Stomach smooth muscle (tissue), 2 donors: ENCODE results near the gene FNBP1.

Experiments used
- H3K27ac ChIP-seq: one replicate; pipeline ENCODE4 v1.7.0; 2013; ENCODE audit warnings: mild to moderate bottlenecking, low read length, inconsistent platforms
- H3K27me3 ChIP-seq, 2 donors: one replicate each; pipeline ENCODE4 v1.7.0; 2013; ENCODE audit warnings: low read length in 2 of 2; ENCODE audit not compliant: insufficient read depth in 2 of 2, control insufficient read depth in 1 of 2
- H3K36me3 ChIP-seq, 2 donors: one replicate each; pipeline ENCODE4 v1.7.0; 2013; ENCODE audit warnings: low read length in 2 of 2; ENCODE audit not compliant: control insufficient read depth in 2 of 2, insufficient read depth in 2 of 2
- H3K4me1 ChIP-seq: one replicate; pipeline ENCODE4 v1.7.0; 2013; ENCODE audit warnings: low read length; ENCODE audit not compliant: control insufficient read depth, insufficient read depth
- H3K4me3 ChIP-seq, 2 donors: one replicate each; pipeline ENCODE4 v1.7.0; 2013; ENCODE audit warnings: low read length in 2 of 2
- H3K9ac ChIP-seq, 2 donors: one replicate each; pipeline ENCODE4 v1.7.0; 2013; ENCODE audit warnings: low read length in 2 of 2, mild to moderate bottlenecking in 1 of 2
- H3K9me3 ChIP-seq, 2 donors: one replicate each; pipeline ENCODE4 v1.7.0; 2013; ENCODE audit warnings: low read length in 2 of 2; ENCODE audit not compliant: control insufficient read depth in 2 of 2
- donor health status: healthy.
- donor health status: Pancreatic carcinoma.

FNBP1 gene

GRCh38 chr9:129889941-129890717 is 152.9 kb downstream of the FNBP1 start:
- Histone ChIP-seq H3K9me3 (no peaks in the 10 kb centered on the region), H3K36me3 (peaks cover 15 to 25% of the 10 kb centered on the region in 2 donors), H3K4me1 (peaks cover 25% of the 10 kb centered on the region), H3K27ac (no peak overlapping the region), H3K27me3 (no peaks in the 10 kb centered on the region), H3K9ac (no peak overlapping the region), H3K4me3 (no peak overlapping the region)

DNA sequence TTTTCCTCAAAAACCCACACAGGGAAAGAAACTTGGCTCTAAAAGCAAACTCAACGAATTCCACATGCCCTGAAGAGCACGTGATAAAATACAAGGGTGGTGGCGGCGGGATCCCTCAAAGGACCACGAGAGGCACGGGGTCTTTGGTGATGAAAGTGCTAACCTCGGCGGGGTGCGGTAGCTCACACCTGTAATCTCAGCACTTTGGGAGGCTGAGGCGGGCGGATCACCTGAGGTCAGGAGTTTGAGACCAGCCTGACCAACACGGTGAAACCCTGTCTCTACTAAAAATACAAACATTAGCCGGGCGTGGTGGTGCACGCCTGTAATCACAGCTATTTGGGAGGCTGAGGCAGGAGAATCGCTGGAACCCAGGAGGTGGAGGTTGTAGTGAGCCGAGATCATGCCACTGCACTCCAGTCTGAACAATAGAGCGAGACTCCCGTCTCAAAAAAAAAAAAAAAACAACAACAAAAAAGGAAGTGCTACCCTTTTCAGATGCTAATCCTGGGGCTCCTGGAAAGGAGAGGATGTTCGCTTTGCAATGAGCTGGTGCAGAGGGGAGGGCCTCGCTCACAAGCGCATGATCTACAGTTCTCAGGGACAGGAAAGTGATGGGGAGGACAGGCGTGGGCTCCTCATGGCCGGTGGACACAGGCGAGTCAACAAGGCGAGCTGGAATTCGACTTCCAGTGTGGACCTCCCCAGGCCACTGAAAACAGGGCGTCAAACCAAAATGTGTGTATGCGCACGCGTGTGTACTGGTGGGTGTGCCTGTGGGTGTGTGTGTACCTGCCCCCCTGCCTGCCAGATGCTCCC is 153.7 kb downstream of the FNBP1 start:
- Histone ChIP-seq H3K9ac (no peak overlapping the region), H3K4me1 (peaks cover 33% of the 10 kb centered on the region)

GRCh38 chr9:129888293-129889121 is 154.5 kb downstream of the FNBP1 start:
- H3K9me3 ChIP-seq = no peaks in the 10 kb centered on the region
- peak overlapping the region; percentile 62 for H3K27ac ChIP-seq
- H3K27me3 ChIP-seq = no peaks in the 10 kb centered on the region
- peaks cover 15% of the 10 kb centered on the region in 2 donors for H3K36me3 ChIP-seq
- H3K4me1 ChIP-seq = peaks cover 40% of the 10 kb centered on the region
- peak overlapping the region in 1 of 2 donors; percentile 1 for H3K4me3 ChIP-seq
- H3K9ac ChIP-seq = no peak overlapping the region

More for the DNA sequence above, 153.7 kb downstream of the FNBP1 start:
- H3K36me3 ChIP-seq = peaks cover 15 to 19% of the 10 kb centered on the region in 2 donors
- no peaks in the 10 kb centered on the region for H3K27me3 ChIP-seq
- no peak overlapping the region for H3K27ac ChIP-seq
- no peak overlapping the region for H3K4me3 ChIP-seq
- H3K9me3 ChIP-seq = no peaks in the 10 kb centered on the region

- H3K36me3 ChIP-seq = peaks cover 15 to 16% of the 10 kb centered on the region in 2 donors
- no peak overlapping the region for H3K9ac ChIP-seq
- peaks cover 40% of the 10 kb centered on the region for H3K4me1 ChIP-seq
- H3K27ac ChIP-seq = peak overlapping the region; percentile 62
- H3K4me3 ChIP-seq = peak overlapping the region in 1 of 2 donors; percentile 1
- H3K9me3 ChIP-seq = no peaks in the 10 kb centered on the region
- H3K27me3 ChIP-seq = no peaks in the 10 kb centered on the region
These were observed 155.4 kb downstream of the FNBP1 start for GRCh38 chr9:129887334-129888292.

DNA sequence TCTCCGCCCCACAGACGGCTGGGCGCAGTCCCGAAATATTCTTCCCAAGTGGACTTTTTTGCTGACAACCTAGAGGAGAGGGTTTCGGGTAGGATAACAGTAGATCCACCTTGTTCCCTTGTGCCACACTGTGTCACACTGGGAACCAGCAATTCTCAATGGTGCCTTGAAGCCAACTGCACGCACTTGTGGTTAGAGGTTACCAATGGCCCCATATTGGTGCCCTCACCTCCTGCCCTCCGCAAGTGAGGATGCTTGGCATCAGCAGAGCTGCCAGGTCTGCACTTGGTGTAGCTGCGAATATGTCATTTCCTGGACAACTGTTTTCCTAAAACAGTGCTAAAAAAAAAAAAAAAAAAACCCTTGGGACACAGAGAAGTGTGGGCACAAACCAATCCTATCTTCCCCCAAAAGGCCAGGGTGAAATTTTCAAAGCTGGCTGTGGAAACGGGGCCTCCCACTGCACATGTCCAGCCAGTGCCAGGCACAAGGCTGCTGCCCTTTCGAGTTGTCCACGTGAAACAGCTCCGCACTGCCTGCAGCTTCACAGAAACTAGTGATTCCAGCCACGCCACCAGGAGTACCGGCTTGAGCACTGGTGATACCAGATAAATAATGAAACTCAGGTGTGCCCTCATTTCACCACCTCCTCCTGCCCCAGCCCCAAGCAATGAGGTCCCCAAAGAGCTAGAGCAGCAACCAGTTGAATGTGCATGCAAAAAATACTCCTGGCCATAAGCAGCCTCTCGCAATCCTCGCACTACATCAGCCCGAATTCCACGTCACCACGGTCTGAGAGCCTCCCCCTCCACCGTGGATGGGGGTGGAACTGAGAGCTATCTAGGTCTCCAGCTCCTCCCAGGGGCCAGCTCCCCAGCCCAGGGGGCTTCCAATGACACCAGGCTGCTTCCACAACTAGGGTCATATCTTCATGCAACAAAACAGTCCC is 156.5 kb downstream of the FNBP1 start:
- H3K27me3 ChIP-seq = no peaks in the 10 kb centered on the region
- H3K4me3 ChIP-seq = no peak overlapping the region
- H3K27ac ChIP-seq = peak overlapping the region; percentile 62
- peaks cover 46% of the 10 kb centered on the region for H3K4me1 ChIP-seq
- peaks cover 24% of the 10 kb centered on the region in 2 donors for H3K36me3 ChIP-seq
- H3K9ac ChIP-seq = no peak overlapping the region
- no peaks in the 10 kb centered on the region for H3K9me3 ChIP-seq

GRCh38 chr9:129885670-129886106 is 157.3 kb downstream of the FNBP1 start:
- H3K9me3 ChIP-seq = no peaks in the 10 kb centered on the region
- H3K36me3 ChIP-seq = peaks cover 24 to 29% of the 10 kb centered on the region in 2 donors
- peak overlapping the region; percentile 62 for H3K27ac ChIP-seq
- H3K4me1 ChIP-seq = peaks cover 54% of the 10 kb centered on the region
- H3K4me3 ChIP-seq = peak overlapping the region; percentile 36 to 70
- H3K9ac ChIP-seq = peak overlapping the region; percentile 11 to 51
- no peaks in the 10 kb centered on the region for H3K27me3 ChIP-seq

DNA sequence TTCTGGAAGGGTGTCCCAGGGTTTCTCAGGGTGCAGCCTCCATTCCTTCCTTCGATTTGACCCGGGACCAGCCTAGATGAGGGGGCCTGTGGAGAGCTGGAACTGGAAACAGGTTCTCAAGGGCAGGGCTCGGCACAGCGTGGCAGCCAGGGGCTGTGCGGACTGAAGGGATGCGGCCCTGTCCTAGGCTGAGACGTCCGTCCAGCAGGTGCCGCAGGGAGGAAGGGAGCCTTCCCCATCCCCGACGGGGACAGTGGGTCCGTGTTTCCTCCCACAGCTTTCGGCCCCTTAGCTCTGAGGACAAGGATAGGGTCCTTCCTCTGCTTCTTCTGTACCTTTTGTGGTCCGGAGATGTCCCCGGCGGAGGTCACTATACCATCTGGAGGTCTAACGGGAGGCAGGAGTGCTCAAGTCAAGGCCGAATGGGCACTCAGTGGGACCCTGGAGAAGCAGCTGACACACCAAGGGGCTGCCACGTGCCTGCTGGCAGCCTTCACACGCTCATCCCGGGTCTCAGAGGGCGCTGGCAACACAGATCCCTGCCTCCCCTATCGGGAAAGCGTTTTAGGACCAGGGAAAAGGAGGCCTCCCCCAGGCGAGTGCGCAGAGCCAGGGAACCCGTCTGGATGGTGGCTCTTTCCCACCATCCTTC is 157.8 kb downstream of the FNBP1 start:
- peak overlapping the region; percentile 62 for H3K27ac ChIP-seq
- peaks cover 60% of the 10 kb centered on the region for H3K4me1 ChIP-seq
- H3K36me3 ChIP-seq = peaks cover 29 to 32% of the 10 kb centered on the region in 2 donors
- no peaks in the 10 kb centered on the region for H3K27me3 ChIP-seq
- peak overlapping the region; percentile 38 to 70 for H3K4me3 ChIP-seq
- no peaks in the 10 kb centered on the region for H3K9me3 ChIP-seq
- peak overlapping the region; percentile 11 to 51 for H3K9ac ChIP-seq

DNA sequence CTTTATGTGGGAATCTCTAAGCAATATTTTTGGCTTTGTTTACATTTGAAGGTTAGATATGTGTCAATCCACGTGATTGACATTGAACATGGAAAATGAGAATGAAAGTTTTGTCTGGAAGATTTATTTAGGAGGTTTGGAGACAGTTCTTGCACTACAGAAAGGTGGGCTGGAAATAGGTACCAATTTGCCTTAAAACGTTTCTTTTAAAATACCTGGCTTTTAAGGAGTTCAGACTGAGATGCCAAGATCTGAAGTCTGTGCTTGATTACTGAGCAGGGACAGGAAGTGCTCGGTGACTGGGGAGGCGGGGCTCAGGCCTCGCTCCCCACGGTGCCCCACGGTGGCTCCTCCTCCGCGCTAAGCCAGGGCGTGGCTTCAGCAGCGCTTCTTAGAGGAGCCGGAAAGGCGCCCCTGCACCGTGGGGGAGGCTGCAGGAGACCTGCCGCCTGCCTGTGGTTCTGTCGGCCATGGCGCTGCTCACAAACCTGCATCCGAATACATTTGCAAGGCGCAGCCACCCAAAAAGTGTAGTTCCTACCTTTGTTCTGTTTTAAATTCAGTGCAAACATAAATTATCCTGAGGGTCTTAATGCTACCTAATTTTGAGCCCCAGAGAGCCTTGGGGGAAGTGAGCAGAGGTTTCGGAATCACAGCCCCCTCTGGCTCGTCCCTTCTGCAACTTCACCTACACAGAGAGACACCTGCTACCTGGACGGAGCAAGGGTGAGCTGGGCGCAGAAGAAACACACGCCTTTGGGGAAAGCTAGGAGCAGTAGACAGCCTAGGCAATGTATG is 158.6 kb downstream of the FNBP1 start:
- H3K9ac ChIP-seq = peak overlapping the region; percentile 29 to 44
- no peaks in the 10 kb centered on the region for H3K9me3 ChIP-seq
- no peaks in the 10 kb centered on the region for H3K27me3 ChIP-seq
- H3K4me3 ChIP-seq = peak overlapping the region; percentile 54 to 70
- H3K4me1 ChIP-seq = peaks cover 61% of the 10 kb centered on the region
- H3K36me3 ChIP-seq = peaks cover 27 to 30% of the 10 kb centered on the region in 2 donors
- peak overlapping the region; percentile 62 for H3K27ac ChIP-seq
